Naive thymus-derived CD4-positive, alpha-beta T cell (primary cell): ENCODE results near the gene CRLF2. TPM values are rescaled to one million over a fixed set of nuclear protein-coding genes. Genes with fewer than 3 reads are reported as not detected.
A peak's percentile ranks its signal among the peaks of the same experiment; 100 is the strongest.

Source experiments
- ATAC-seq: fragments of 150-1000 bp; cut with Tn5 transposase; 2 replicates; pipeline ENCODE4 v1.10.0; 2021; ENCODE audit warnings: mild to moderate bottlenecking, moderate library complexity
- CTCF ChIA-PET: fragments of 350-600 bp; sonication (Branson Sonifier 250); formaldehyde crosslinking; loops from one replicate; lab custom pipeline; 2021; ENCODE audit warnings: antibody characterized with exemption; lab: Charles Lee
- POLR2A ChIA-PET: fragments of 350-600 bp; sonication (Branson Sonifier 250); formaldehyde crosslinking; loops from one replicate; lab custom pipeline; 2021; ENCODE audit warnings: antibody characterized with exemption, inconsistent platforms; lab: Charles Lee
- DNase-seq, 9 donors: peaks; one replicate each; pipeline versions ENCODE4 v3.0.0 to v3.0.0-alpha.2; 2020 to 2022; ENCODE audit warnings: mixed read lengths in 1 of 9
- H3K27ac ChIP-seq: one replicate; pipeline ENCODE4 v1.7.0; 2013; ENCODE audit warnings: mild to moderate bottlenecking, low read depth, low read length, moderate library complexity
- H3K27me3 ChIP-seq, 2 donors: one replicate each; pipeline ENCODE4 v1.7.0; 2013; ENCODE audit warnings: low read length in 2 of 2, mild to moderate bottlenecking in 2 of 2, moderate library complexity in 2 of 2; ENCODE audit not compliant: control insufficient read depth in 2 of 2, insufficient read depth in 2 of 2
- H3K36me3 ChIP-seq, 3 experiments: 1 replicate in 2 of 3; 2 replicates in 1 of 3; pipeline ENCODE4 v1.7.0; 2013; ENCODE audit warnings: low read length in 3 of 3, mild to moderate bottlenecking in 3 of 3, moderate library complexity in 1 of 3; ENCODE audit not compliant: insufficient read depth in 3 of 3, control insufficient read depth in 2 of 3
- H3K4me1 ChIP-seq, 2 donors: one replicate each; pipeline ENCODE4 v1.7.0; 2013; ENCODE audit warnings: low read length in 2 of 2, mild to moderate bottlenecking in 2 of 2, moderate library complexity in 1 of 2; ENCODE audit not compliant: control insufficient read depth in 2 of 2, insufficient read depth in 2 of 2
- H3K4me3 ChIP-seq: 2 replicates; pipeline ENCODE4 v1.7.0; 2013; ENCODE audit warnings: mild to moderate bottlenecking, low read length
- H3K9me3 ChIP-seq, 3 experiments: 1 replicate in 2 of 3; 2 replicates in 1 of 3; pipeline ENCODE4 v1.7.0; 2013; ENCODE audit warnings: low read length in 3 of 3; ENCODE audit not compliant: control insufficient read depth in 2 of 3
- H3K27ac Mint-ChIP-seq, 9 donors: one replicate each; pipeline ENCODE4 v1.8.0; 2020 to 2022; ENCODE audit warnings: mixed read lengths in 9 of 9, mild to moderate bottlenecking in 8 of 9, moderate library complexity in 5 of 9, inconsistent platforms in 2 of 9
- H3K27me3 Mint-ChIP-seq, 5 donors: one replicate each; pipeline ENCODE4 v1.8.0; 2021 to 2022; ENCODE audit warnings: mixed read lengths in 5 of 5, mild to moderate bottlenecking in 1 of 5
- H3K36me3 Mint-ChIP-seq, 5 donors: one replicate each; pipeline ENCODE4 v1.8.0; 2020 to 2022; ENCODE audit warnings: mixed read lengths in 5 of 5, mild to moderate bottlenecking in 3 of 5, inconsistent platforms in 1 of 5
- H3K4me1 Mint-ChIP-seq, 7 donors: one replicate each; pipeline ENCODE4 v1.8.0; 2020 to 2022; ENCODE audit warnings: mixed read lengths in 7 of 7, mild to moderate bottlenecking in 3 of 7, inconsistent platforms in 1 of 7
- H3K4me3 Mint-ChIP-seq, 10 donors: one replicate each; pipeline ENCODE4 v1.8.0; 2020 to 2022; ENCODE audit warnings: mild to moderate bottlenecking in 10 of 10, mixed read lengths in 10 of 10, moderate library complexity in 6 of 10, inconsistent platforms in 2 of 10
- H3K9me3 Mint-ChIP-seq, 11 donors: one replicate each; pipeline ENCODE4 v1.8.0; 2020 to 2022; ENCODE audit warnings: mixed read lengths in 11 of 11, mild to moderate bottlenecking in 4 of 11, inconsistent platforms in 1 of 11, moderate library complexity in 1 of 11
- intact Hi-C, 2 donors: fragments of 100-400 bp; cut with micrococcal nuclease; formaldehyde crosslinking; loops; one replicate each; pipeline ENCODE4 v1.15.1; 2023
- polyA plus RNA-seq, 2 donors: library from polyadenylated mRNA; unstranded; fragments of 300-500 nt; fragmentation: Illumina TruSeq; gene quantifications; one replicate each; pipeline ENCODE4 v1.2.3, GENCODE V29; 2021
- total RNA-seq, 6 experiments: library from RNA in 5 of 6; stranded (reverse) in 5 of 6; gene quantifications; 1 replicate in 5 of 6; 2 replicates in 1 of 6; pipeline ENCODE4 v1.2.3 and lab custom pipeline; 2021 to 2026

Gene CRLF2
- total and polyA plus RNA-seq, 7 experiments from 2014 or later, result 0.19 to 7.3 (median 0.69) TPM; not detected in 3

DNA sequence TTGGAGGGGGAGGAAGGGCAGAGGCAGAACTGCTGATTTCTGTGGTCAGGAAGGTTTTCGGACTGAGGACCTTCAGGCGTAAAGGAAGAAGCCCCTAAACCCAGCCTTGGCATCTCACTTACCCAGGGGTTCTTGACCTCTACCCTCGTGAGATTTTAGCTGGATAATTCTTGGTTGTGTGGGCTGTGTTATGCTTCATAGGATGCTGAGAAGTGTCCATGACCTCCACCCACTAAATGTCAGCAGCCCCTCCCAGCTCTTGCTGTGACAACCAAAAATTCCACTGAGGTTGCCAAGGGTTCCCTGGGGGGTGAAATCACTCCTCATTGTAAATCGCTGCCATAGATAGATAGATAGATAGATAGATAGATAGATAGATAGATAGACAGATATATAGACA lies 5.8 kb upstream of the CRLF2 start:
- no peak overlapping the region for H3K4me3 Mint-ChIP-seq
- Histone ChIP-seq H3K4me3 (no peak overlapping the region), H3K4me1 (no peaks in the 10 kb centered on the region), H3K36me3 (no peaks in the 10 kb centered on the region), H3K27ac (no peak overlapping the region), H3K27me3 (no peaks in the 10 kb centered on the region), H3K9me3 (no peaks in the 10 kb centered on the region)
- H3K36me3 Mint-ChIP-seq, result peaks cover 0 to 3% (median 0%) of the 10 kb centered on the region in 5 donors
- intact Hi-C loops, result no loop called here
- ChIA-PET CTCF (no interaction called here), POLR2A (no interaction called here)
- H3K27me3 Mint-ChIP-seq, result peaks cover 0 to 8% (median 5%) of the 10 kb centered on the region in 5 donors
- DNase-seq, result no peak
- peaks cover 0 to 15% (median 6%) of the 10 kb centered on the region in 7 donors for H3K4me1 Mint-ChIP-seq
- peaks cover 0 to 11% (median 3%) of the 10 kb centered on the region in 11 donors for H3K9me3 Mint-ChIP-seq
- ATAC-seq, result no peak
- H3K27ac Mint-ChIP-seq, result no peak overlapping the region

DNA sequence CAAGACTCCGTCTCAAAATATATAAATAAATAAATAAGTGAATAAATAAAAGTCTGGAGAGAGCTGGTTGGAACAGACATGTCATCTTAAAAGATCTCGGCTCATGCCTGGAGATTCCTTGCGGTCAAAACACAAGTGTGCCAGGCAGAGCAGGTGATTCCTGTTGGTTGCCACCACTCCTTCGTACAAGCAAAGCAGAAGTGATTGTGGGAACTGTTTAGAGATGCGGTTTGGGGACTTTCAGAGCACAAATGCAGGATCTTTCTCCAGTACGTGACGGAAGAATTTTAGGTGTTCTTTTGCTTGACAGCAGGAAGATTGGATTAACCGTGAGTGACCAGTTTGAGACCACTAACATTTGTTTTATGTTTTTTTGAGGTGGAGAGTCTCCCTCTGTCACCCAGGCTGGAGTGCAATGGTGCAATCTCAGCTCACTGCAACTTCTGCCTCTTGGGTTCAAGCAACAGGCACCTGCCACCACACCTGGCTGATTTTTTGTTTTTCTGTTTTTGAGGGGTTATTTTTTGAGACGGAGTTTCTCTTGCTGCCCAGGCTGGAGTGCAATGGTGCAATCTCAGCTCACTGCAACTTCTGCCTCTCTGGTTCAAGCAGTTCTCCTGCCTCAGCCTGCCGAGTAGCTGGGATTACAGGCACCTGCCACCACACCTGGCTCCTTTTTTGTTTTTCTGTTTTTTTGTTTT lies 2.8 kb upstream of the CRLF2 start:
- DNase-seq (peak in 1 of 9 donors; percentile 20), ATAC-seq (peak; percentile 73)
- Histone ChIP-seq H3K4me3 (no peak overlapping the region), H3K36me3 (no peaks in the 10 kb centered on the region), H3K9me3 (no peaks in the 10 kb centered on the region), H3K27ac (no peak overlapping the region), H3K27me3 (no peaks in the 10 kb centered on the region), H3K4me1 (no peaks in the 10 kb centered on the region)
- Mint-ChIP-seq H3K4me1 (peaks cover 10 to 35% (median 25%) of the 10 kb centered on the region in 7 donors), H3K9me3 (peaks cover 0 to 15% (median 0%) of the 10 kb centered on the region in 11 donors), H3K4me3 (peak overlapping the region in 4 of 10 donors; percentile 1 to 55 (median 23)), H3K27me3 (peaks cover 0 to 9% (median 5%) of the 10 kb centered on the region in 5 donors), H3K27ac (no peak overlapping the region), H3K36me3 (peaks cover 0 to 18% (median 0%) of the 10 kb centered on the region in 5 donors)
- CTCF ChIA-PET, result no interaction called here
- intact Hi-C loops, result no loop called here
- POLR2A ChIA-PET, result no interaction called here

DNA sequence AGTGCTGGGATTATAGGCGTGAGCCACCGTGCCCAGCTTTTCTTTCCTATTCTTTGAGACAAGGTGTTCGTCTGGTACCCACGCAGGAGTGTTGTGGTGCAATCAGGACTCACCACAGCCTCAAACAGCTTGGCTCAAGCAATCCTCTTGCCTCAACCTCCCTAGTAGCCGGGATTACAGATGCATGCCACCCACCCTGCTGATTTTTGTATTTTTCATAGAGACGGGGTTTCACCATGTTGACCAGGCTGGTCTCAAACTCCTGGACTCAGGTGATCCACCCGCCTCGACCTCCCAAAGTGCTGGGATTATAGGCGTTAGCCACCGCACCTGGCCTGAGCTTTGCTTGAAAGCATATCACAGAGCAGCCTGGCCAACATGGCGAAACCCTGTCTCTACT lies 1.5 kb upstream of the CRLF2 start:
- H3K36me3 Mint-ChIP-seq, result peaks cover 0 to 25% (median 0%) of the 10 kb centered on the region in 5 donors
- Histone ChIP-seq H3K4me3 (no peak overlapping the region), H3K36me3 (no peaks in the 10 kb centered on the region), H3K9me3 (no peaks in the 10 kb centered on the region), H3K4me1 (no peaks in the 10 kb centered on the region), H3K27ac (no peak overlapping the region), H3K27me3 (no peaks in the 10 kb centered on the region)
- peaks cover 10 to 39% (median 25%) of the 10 kb centered on the region in 7 donors for H3K4me1 Mint-ChIP-seq
- H3K9me3 Mint-ChIP-seq, result peaks cover 0 to 15% (median 0%) of the 10 kb centered on the region in 11 donors
- peaks cover 0 to 9% (median 5%) of the 10 kb centered on the region in 5 donors for H3K27me3 Mint-ChIP-seq
- H3K27ac Mint-ChIP-seq, result peak overlapping the region in 3 of 9 donors; percentile 26 to 85 (median 28)
- DNase-seq (no peak), ATAC-seq (no peak)
- H3K4me3 Mint-ChIP-seq, result peak overlapping the region in 2 of 10 donors; percentile 25 to 59
- intact Hi-C loops, result no loop called here
- ChIA-PET POLR2A (no interaction called here), CTCF (no interaction called here)

DNA sequence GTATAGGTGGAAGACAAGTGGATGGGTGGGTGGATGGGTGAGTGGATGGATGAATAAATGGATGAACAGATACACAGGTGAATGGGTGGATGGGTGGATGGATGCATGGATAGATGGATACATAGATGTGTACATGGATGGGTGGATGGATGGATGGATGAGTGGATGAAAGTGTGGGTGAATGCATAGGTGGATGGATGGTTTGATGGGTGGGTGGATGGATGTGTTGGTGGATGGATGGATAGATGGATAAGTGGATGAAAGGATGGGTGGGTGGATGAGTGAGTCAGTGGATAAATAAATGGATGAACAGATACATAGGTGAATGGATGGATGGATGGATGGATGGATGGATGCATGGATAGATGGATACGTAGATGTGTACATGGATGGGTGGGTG lies 1.6 kb downstream of the CRLF2 start:
- no peaks in the 10 kb centered on the region for H3K27me3 ChIP-seq
- H3K36me3 Mint-ChIP-seq, result peaks cover 0 to 30% (median 0%) of the 10 kb centered on the region in 5 donors
- POLR2A ChIA-PET, result no interaction called here
- no peaks in the 10 kb centered on the region for H3K36me3 ChIP-seq
- intact Hi-C loops, result no loop called here
- peaks cover 4 to 6% of the 10 kb centered on the region in 2 donors for H3K4me1 ChIP-seq
- H3K4me1 Mint-ChIP-seq, result peaks cover 19 to 58% (median 43%) of the 10 kb centered on the region in 7 donors
- H3K27ac ChIP-seq, result no peak overlapping the region
- H3K9me3 Mint-ChIP-seq, result peaks cover 0 to 13% (median 0%) of the 10 kb centered on the region in 11 donors
- CTCF ChIA-PET, result no interaction called here
- ATAC-seq (no peak), DNase-seq (no peak)
- H3K4me3 Mint-ChIP-seq, result peak overlapping the region in 3 of 10 donors; percentile 20 to 65 (median 57)
- H3K4me3 ChIP-seq, result no peak overlapping the region
- H3K27me3 Mint-ChIP-seq, result peaks cover 0 to 6% (median 4%) of the 10 kb centered on the region in 5 donors
- no peaks in the 10 kb centered on the region for H3K9me3 ChIP-seq
- peak overlapping the region in 2 of 9 donors; percentile 7 to 67 for H3K27ac Mint-ChIP-seq

DNA sequence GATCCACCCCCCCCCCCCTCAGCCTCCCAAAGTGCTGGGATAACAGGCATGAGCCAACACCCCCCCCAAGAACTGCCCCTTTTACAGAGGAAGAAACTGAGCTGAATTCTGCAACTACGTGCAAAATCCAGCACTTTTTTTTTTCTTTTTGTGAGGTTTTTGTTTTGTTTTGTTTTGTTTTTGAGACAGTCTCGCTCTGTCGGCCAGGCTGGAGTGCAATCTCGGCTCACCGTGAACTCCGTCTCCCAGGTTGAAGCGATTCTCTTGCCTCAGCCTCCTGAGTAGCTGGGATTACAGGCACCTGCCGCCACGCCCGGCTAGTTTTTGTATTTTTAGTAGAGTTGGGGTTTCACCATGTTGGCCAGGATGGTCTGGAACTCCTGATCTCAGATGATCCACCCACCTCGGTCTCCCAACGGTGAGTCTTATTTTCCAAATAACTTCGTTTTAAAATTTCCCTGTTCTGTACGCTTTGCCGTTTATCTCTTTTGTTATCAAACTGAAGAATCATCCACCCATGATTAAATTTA lies 4.9 kb downstream of the CRLF2 start:
- DNase-seq (no peak), ATAC-seq (no peak)
- intact Hi-C loops, result loop anchor here (2.0 to 10.0 kb wide), 6 partner anchors 115 to 1397 kb away; partner anchors contain the start of genes ASMTL (in 1 of the 2), GTPBP6 (in 1 of the 2), PPP2R3B (in 1 of the 2) and SLC25A6 (in 1 of the 2)
- Histone ChIP-seq H3K36me3 (no peaks in the 10 kb centered on the region), H3K27ac (no peak overlapping the region), H3K9me3 (no peaks in the 10 kb centered on the region), H3K4me1 (peaks cover 6 to 11% of the 10 kb centered on the region in 2 donors), H3K27me3 (no peaks in the 10 kb centered on the region), H3K4me3 (no peak overlapping the region)
- H3K4me1 Mint-ChIP-seq, result peaks cover 23 to 51% (median 46%) of the 10 kb centered on the region in 7 donors
- peaks cover 0 to 30% (median 0%) of the 10 kb centered on the region in 5 donors for H3K36me3 Mint-ChIP-seq
- peaks cover 0 to 2% (median 0%) of the 10 kb centered on the region in 5 donors for H3K27me3 Mint-ChIP-seq
- peak overlapping the region in 4 of 9 donors; percentile 79 to 94 (median 83) for H3K27ac Mint-ChIP-seq
- peak overlapping the region; percentile 45 to 81 (median 69) for H3K4me3 Mint-ChIP-seq
- ChIA-PET CTCF (no interaction called here), POLR2A (no interaction called here)
- peaks cover 0 to 12% (median 0%) of the 10 kb centered on the region in 11 donors for H3K9me3 Mint-ChIP-seq

DNA sequence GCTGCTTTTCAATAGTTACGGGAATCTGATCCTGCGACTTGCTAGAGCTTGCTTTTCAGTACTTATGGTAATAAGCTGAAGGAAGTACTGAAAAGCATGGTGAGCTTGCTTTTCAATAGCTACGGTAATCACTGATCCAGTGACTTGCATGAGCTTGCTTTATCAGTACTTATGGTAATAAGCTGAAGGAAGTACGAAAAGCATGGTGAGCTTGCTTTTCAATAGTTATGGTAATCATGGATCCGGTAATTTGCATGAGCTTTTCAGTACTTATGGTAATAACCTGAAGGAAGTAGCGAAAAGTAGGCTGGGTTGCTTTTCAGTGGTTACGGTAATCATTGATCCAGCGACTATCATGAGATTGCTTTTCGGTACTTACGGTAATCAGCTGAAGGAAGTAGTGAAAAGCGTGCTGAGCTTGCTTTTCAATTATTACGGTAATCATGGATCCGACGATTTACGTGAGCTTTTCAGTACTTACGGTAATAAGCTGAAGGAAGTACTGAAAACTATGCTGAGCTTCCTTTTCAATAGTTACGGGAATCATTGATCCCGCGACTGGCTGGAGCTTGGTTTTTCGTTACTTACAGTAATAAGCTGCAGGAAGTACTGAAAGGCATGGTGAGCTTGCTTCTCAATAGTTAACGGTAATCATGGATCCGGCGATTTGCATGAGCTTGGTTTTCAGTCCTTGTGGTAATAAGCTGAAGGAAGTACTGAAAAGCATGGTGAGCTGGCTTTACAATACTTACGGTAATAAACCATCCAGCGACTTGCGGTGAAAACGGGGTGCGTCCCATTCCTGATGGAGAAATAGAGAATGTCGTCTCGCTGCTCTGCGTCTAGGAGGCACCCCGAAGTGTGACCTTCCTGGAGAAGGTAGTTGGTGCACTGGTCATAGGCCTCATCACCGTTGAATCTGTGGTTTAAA lies 6.5 kb downstream of the CRLF2 start:
- peak; percentile 70 for ATAC-seq
- Histone ChIP-seq H3K9me3 (no peaks in the 10 kb centered on the region), H3K4me1 (peaks cover 6 to 11% of the 10 kb centered on the region in 2 donors), H3K4me3 (peak overlapping the region; percentile 56), H3K36me3 (no peaks in the 10 kb centered on the region), H3K27ac (no peak overlapping the region), H3K27me3 (no peaks in the 10 kb centered on the region)
- H3K4me3 Mint-ChIP-seq, result peak overlapping the region; percentile 76 to 87 (median 83)
- peaks cover 15 to 42% (median 32%) of the 10 kb centered on the region in 7 donors for H3K4me1 Mint-ChIP-seq
- H3K27ac Mint-ChIP-seq, result peak overlapping the region in 7 of 9 donors; percentile 22 to 68 (median 36)
- intact Hi-C loops, result loop anchor here (1.0 to 10.0 kb wide), 11 partner anchors 26 to 1485 kb away; partner anchors contain the start of genes SLC25A6 (in 2 of the 2), ASMTL (in 1 of the 2), CD99 (in 1 of the 2) and GTPBP6 (in 1 of the 2)
- peaks cover 0 to 20% (median 0%) of the 10 kb centered on the region in 5 donors for H3K36me3 Mint-ChIP-seq
- POLR2A ChIA-PET, result no interaction called here
- H3K27me3 Mint-ChIP-seq, result no peaks in the 10 kb centered on the region
- CTCF ChIA-PET, result no interaction called here
- peak; percentile 14 to 77 (median 69) for DNase-seq
- peaks cover 0 to 7% (median 0%) of the 10 kb centered on the region in 11 donors for H3K9me3 Mint-ChIP-seq
